SK-N-SH (cell line): ENCODE data around the gene AUTS2. TPM values are rescaled to one million over a fixed set of nuclear protein-coding genes. Genes with fewer than 3 reads are reported as not detected.
A peak's percentile ranks its signal among the peaks of the same experiment; 100 is the strongest.

Source experiments
- CTCF ChIA-PET: fragments of 300-600, 350-600 bp; formaldehyde crosslinking; extraction: SDS; loops from one replicate; lab custom pipeline; 2021; lab: Yijun Ruan, JAX
- POLR2A ChIA-PET: fragments of 350-600 bp; sonication (Branson Sonifier 250); formaldehyde crosslinking; extraction: SDS; loops from one replicate; lab custom pipeline; 2020; ENCODE audit warnings: antibody characterized with exemption, inconsistent platforms; lab: Yijun Ruan, JAX
- DNase-seq: peaks from one replicate; pipeline ENCODE4 v3.0.0; 2012
- H2AFZ ChIP-seq: fragments of 200-600 bp; sonication (generic); 2 replicates; pipeline ENCODE4 v1.8.1; 2016; ENCODE audit warnings: antibody characterized with exemption, mild to moderate bottlenecking, low read depth
- H3F3A ChIP-seq: fragments of 200-600 bp; sonication (generic); replicated peaks from 2 replicates; pipeline ENCODE3; 2016; ENCODE audit warnings: antibody characterized with exemption, mild to moderate bottlenecking; ENCODE audit not compliant: insufficient read depth
- H3K27ac ChIP-seq, 2 experiments: fragments of 200-500 bp in 1 of 2; fragments of 200-600 bp in 1 of 2; sonication (Bioruptor generic) in 1 of 2; sonication (generic), shearing (Covaris generic) in 1 of 2; 2 replicates each; pipeline versions ENCODE4 v1.5.1 to v1.6.1; 2014 to 2016; ENCODE audit warnings: low read depth in 2 of 2, inconsistent platforms in 1 of 2, low read length in 1 of 2, mild to moderate bottlenecking in 1 of 2, mixed read lengths in 1 of 2
- H3K27me3 ChIP-seq: fragments of 200-600 bp; sonication (generic), shearing (Covaris generic); 2 replicates; pipeline ENCODE4 v1.6.1; 2016; ENCODE audit warnings: mixed run types; ENCODE audit not compliant: insufficient read depth
- H3K36me3 ChIP-seq, 2 experiments: fragments of 200-500 bp in 1 of 2; fragments of 200-600 bp in 1 of 2; sonication (Bioruptor generic) in 1 of 2; sonication (generic) in 1 of 2; replicated peaks in 1 of 2; 2 replicates each; pipeline versions ENCODE3 to v1.5.1; 2014 to 2016; ENCODE audit warnings: low read length in 1 of 2, mild to moderate bottlenecking in 1 of 2; ENCODE audit not compliant: insufficient read depth in 2 of 2, control insufficient read depth in 1 of 2
- H3K4me1 ChIP-seq, 2 experiments: fragments of 200-500 bp in 1 of 2; fragments of 200-600 bp in 1 of 2; sonication (Bioruptor generic) in 1 of 2; sonication (generic), shearing (Covaris generic) in 1 of 2; 2 replicates each; pipeline versions ENCODE4 v1.5.1 to v1.6.1; 2014 to 2016; ENCODE audit warnings: low read depth in 1 of 2, low read length in 1 of 2, mixed run types in 1 of 2; ENCODE audit not compliant: insufficient read depth in 2 of 2, control insufficient read depth in 1 of 2
- H3K4me2 ChIP-seq: fragments of 200-600 bp; sonication (generic), shearing (Covaris generic); 2 replicates; pipeline ENCODE4 v1.6.1; 2017; ENCODE audit warnings: mixed run types
- H3K4me3 ChIP-seq, 2 experiments: fragments of 200-500 bp in 1 of 2; fragments of 200-600 bp in 1 of 2; sonication (Bioruptor generic) in 1 of 2; sonication (generic), shearing (Covaris generic) in 1 of 2; 2 replicates each; pipeline versions ENCODE4 v1.5.1 to v1.8.1; 2014 to 2016; ENCODE audit warnings: low read depth in 2 of 2, inconsistent platforms in 1 of 2, low read length in 1 of 2, mild to moderate bottlenecking in 1 of 2, mixed read lengths in 1 of 2, moderate library complexity in 1 of 2
- H3K79me2 ChIP-seq: fragments of 200-600 bp; sonication (generic); 2 replicates; pipeline ENCODE4 v1.8.1; 2017; ENCODE audit warnings: mild to moderate bottlenecking; ENCODE audit not compliant: insufficient read depth
- H3K9ac ChIP-seq: fragments of 200-600 bp; sonication (generic); 2 replicates; pipeline ENCODE4 v1.6.1; 2017; ENCODE audit warnings: mixed run types
- H3K9me2 ChIP-seq: fragments of 200-600 bp; sonication (generic); 2 replicates; pipeline ENCODE4 v1.6.1; 2017; ENCODE audit warnings: mixed run types
- H3K9me3 ChIP-seq: fragments of 200-600 bp; sonication (generic); 2 replicates; pipeline ENCODE4 v1.6.1; 2017; ENCODE audit warnings: mixed run types, mild to moderate bottlenecking, moderate library complexity
- H4K20me1 ChIP-seq: fragments of 200-600 bp; sonication (generic); 2 replicates; pipeline ENCODE4 v1.6.1; 2017; ENCODE audit warnings: mild to moderate bottlenecking, mixed run types; ENCODE audit not compliant: insufficient read depth
- CHD2 ChIP-seq: fragments of 150-350 bp; IDR thresholded peaks from 2 replicates; pipeline ENCODE4 v1.6.1; 2018; ENCODE audit warnings: low read length; ENCODE audit not compliant: partially characterized antibody
- ELF1 ChIP-seq: IDR thresholded peaks from 2 replicates; pipeline ENCODE4 v1.4.0; 2012
- EP300 ChIP-seq, 2 experiments: IDR thresholded peaks; 2 replicates each; pipeline versions ENCODE4 v1.4.0 to v1.6.1; 2012; ENCODE audit warnings: borderline replicate concordance in 1 of 2, low read depth in 1 of 2, low read length in 1 of 2
- FOSL2 ChIP-seq: IDR thresholded peaks from 2 replicates; pipeline ENCODE4 v1.4.0; 2012; ENCODE audit warnings: low read depth, mild to moderate bottlenecking, moderate library complexity, borderline replicate concordance
- FOXJ3 ChIP-seq: sonication (generic); formaldehyde crosslinking; IDR thresholded peaks from 2 replicates; pipeline ENCODE4 v1.5.1; 2020; ENCODE audit warnings: mild to moderate bottlenecking, missing genetic modification reagents
- FOXM1 ChIP-seq: IDR thresholded peaks from 2 replicates; pipeline ENCODE4 v1.4.0; 2012; ENCODE audit warnings: low read depth, mild to moderate bottlenecking
- GABPA ChIP-seq: IDR thresholded peaks from 2 replicates; pipeline ENCODE4 v1.4.0; 2012; ENCODE audit warnings: low read depth, mild to moderate bottlenecking
- GATA2 ChIP-seq: sonication (generic); formaldehyde crosslinking; IDR thresholded peaks from 2 replicates; pipeline ENCODE4 v1.5.0; 2020; ENCODE audit warnings: mild to moderate bottlenecking, missing genetic modification reagents
- MEF2A ChIP-seq: IDR thresholded peaks from 2 replicates; pipeline ENCODE4 v1.4.0; 2012; ENCODE audit warnings: low read depth, borderline replicate concordance
- MXI1 ChIP-seq: IDR thresholded peaks from 2 replicates; pipeline ENCODE4 v1.6.1; 2012; ENCODE audit warnings: mild to moderate bottlenecking, low read depth, low read length, improper control_type of control experiment
- NFIC ChIP-seq: IDR thresholded peaks from 2 replicates; pipeline ENCODE4 v1.4.0; 2012; ENCODE audit warnings: borderline replicate concordance
- NRF1 ChIP-seq: IDR thresholded peaks from 2 replicates; pipeline ENCODE4 v1.6.1; 2012; ENCODE audit warnings: low read depth, mild to moderate bottlenecking, low read length
- POLR2AphosphoS5 ChIP-seq: IDR thresholded peaks from 2 replicates; pipeline ENCODE4 v1.6.1; 2012; ENCODE audit warnings: low read depth, low read length
- RAD21 ChIP-seq: IDR thresholded peaks from 2 replicates; pipeline ENCODE4 v1.6.1; 2012; ENCODE audit warnings: mild to moderate bottlenecking, low read length
- RFX5 ChIP-seq: IDR thresholded peaks from 2 replicates; pipeline ENCODE4 v1.6.1; 2012; ENCODE audit warnings: mild to moderate bottlenecking, improper control_type of control experiment, low read length
- RXRA ChIP-seq: IDR thresholded peaks from 2 replicates; pipeline ENCODE4 v1.4.0; 2012; ENCODE audit warnings: low read depth, mild to moderate bottlenecking, borderline replicate concordance
- SIN3A ChIP-seq: IDR thresholded peaks from 2 replicates; pipeline ENCODE4 v1.6.1; 2012; ENCODE audit warnings: low read depth, mild to moderate bottlenecking, low read length, moderate library complexity, borderline replicate concordance
- SMC3 ChIP-seq: IDR thresholded peaks from 2 replicates; pipeline ENCODE4 v1.6.1; 2012; ENCODE audit warnings: low read depth, low read length, improper control_type of control experiment
- TAF1 ChIP-seq: IDR thresholded peaks from 2 replicates; pipeline ENCODE4 v1.6.1; 2012; ENCODE audit warnings: low read depth, mild to moderate bottlenecking, low read length, moderate library complexity, borderline replicate concordance
- TCF12 ChIP-seq: IDR thresholded peaks from 2 replicates; pipeline ENCODE4 v1.4.0; 2012
- TEAD4 ChIP-seq: IDR thresholded peaks from 2 replicates; pipeline ENCODE4 v1.4.0; 2012; ENCODE audit warnings: mild to moderate bottlenecking, borderline replicate concordance; ENCODE audit not compliant: insufficient read depth
- YY1 ChIP-seq: IDR thresholded peaks from 2 replicates; pipeline ENCODE4 v1.4.0; 2012; ENCODE audit warnings: low read depth, mild to moderate bottlenecking
- WGBS: methylation state at CpG from one replicate; pipeline ENCODE4 v1.1.6; 2017; ENCODE audit warnings: low lambda C conversion rate; 5-methylcytosine and 5-hydroxymethylcytosine counted together
- polyA plus RNA-seq, 3 experiments: library from polyadenylated mRNA; depleted of rRNA; stranded (reverse); fragments of >200 nt; gene quantifications; 2 replicates each; pipeline ENCODE4 v1.2.3, GENCODE V29; 2012
- TF ChIP-seq, protein P1 (sequence below): IDR thresholded peaks from 2 replicates; pipeline ENCODE4 v1.6.1; 2012; ENCODE audit warnings: mild to moderate bottlenecking, low read depth, low read length, moderate library complexity
- TF ChIP-seq, protein P2 (sequence below): IDR thresholded peaks from 2 replicates; pipeline ENCODE4 v1.4.0; 2012; ENCODE audit warnings: low read depth, borderline replicate concordance
- TF ChIP-seq, protein P3 (sequence below): fragments of 150-350 bp; IDR thresholded peaks from 2 replicates; pipeline ENCODE4 v1.6.1; 2017; ENCODE audit warnings: antibody characterized with exemption, low read length, low read depth, borderline replicate concordance
- TF ChIP-seq, protein P4 (sequence below): IDR thresholded peaks from 2 replicates; pipeline ENCODE4; 2012
- TF ChIP-seq, protein P5 (sequence below): fragments of 150-350 bp; IDR thresholded peaks from 2 replicates; pipeline ENCODE4 v1.6.1; 2016; ENCODE audit warnings: mild to moderate bottlenecking, low read depth, low read length

Gene AUTS2
- polyA plus RNA-seq, 1 of the 3 experiments (the other 2 are of a cell fraction): 15.6 TPM

DNA sequence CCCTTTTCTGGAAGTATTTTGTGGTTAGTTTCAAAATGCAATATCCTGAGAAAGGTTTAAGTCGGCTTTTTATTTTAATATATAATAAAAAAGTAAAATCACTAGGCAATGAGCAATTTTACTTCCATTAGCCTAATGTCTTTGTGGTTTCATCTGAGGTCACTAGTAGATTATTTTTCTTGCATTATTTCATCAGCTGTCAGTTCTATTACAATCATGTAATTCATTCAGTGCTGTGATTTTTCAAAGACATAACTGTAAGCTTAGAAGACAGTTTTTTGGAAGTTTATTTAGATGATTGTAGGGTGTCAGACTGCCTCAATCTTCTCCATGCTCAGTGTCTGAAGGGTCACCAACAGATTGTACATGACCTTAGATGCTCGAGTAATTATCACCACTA lies 965.7 kb downstream of the AUTS2 start:
- no peak overlapping the region for H3K9ac ChIP-seq
- no peaks in the 10 kb centered on the region for H3F3A ChIP-seq
- ChIA-PET POLR2A (no interaction called here), CTCF (interaction anchor here (0.8 kb wide), 1 partner anchor 93 kb away, joined by 3 read pairs; no protein-coding TSS in a partner anchor)
- H4K20me1 ChIP-seq: no peaks in the 10 kb centered on the region
- H2AFZ ChIP-seq: no peak overlapping the region
- no peak overlapping the region for H3K4me2 ChIP-seq
- no peaks in the 10 kb centered on the region for H3K27me3 ChIP-seq
- no peaks in the 10 kb centered on the region for H3K9me2 ChIP-seq
- WGBS: 45% methylated on average over 2 of the region's 2 CpGs
- DNase-seq: no peak
- no peaks in the 10 kb centered on the region for H3K79me2 ChIP-seq
- no peaks in the 10 kb centered on the region for H3K36me3 ChIP-seq
- H3K4me3 ChIP-seq: no peak overlapping the region
- no peaks in the 10 kb centered on the region for H3K9me3 ChIP-seq
- peaks cover 0 to 25% of the 10 kb centered on the region in 2 experiments; a peak in 2 of 4 replicates for H3K4me1 ChIP-seq
- H3K27ac ChIP-seq: no peak overlapping the region
- peak; percentile 36; the same call in 1 of the 2 replicates for TF ChIP-seq FOXM1
- no peak for TF ChIP-seq RAD21
- TF ChIP-seq EP300 (IDR thresholded peaks at IDR 0.05; ENCODE audit: borderline replicate concordance in 1 of 2, low read depth in 1 of 2, low read length in 1 of 2): peak in 1 of 2 experiments; percentile 65; a peak in 1 of 4 replicates
- TF ChIP-seq SIN3A: no peak
- TF ChIP-seq GABPA: no peak
- TF ChIP-seq TCF12: peak; percentile 86
- TF ChIP-seq, protein P1, sequence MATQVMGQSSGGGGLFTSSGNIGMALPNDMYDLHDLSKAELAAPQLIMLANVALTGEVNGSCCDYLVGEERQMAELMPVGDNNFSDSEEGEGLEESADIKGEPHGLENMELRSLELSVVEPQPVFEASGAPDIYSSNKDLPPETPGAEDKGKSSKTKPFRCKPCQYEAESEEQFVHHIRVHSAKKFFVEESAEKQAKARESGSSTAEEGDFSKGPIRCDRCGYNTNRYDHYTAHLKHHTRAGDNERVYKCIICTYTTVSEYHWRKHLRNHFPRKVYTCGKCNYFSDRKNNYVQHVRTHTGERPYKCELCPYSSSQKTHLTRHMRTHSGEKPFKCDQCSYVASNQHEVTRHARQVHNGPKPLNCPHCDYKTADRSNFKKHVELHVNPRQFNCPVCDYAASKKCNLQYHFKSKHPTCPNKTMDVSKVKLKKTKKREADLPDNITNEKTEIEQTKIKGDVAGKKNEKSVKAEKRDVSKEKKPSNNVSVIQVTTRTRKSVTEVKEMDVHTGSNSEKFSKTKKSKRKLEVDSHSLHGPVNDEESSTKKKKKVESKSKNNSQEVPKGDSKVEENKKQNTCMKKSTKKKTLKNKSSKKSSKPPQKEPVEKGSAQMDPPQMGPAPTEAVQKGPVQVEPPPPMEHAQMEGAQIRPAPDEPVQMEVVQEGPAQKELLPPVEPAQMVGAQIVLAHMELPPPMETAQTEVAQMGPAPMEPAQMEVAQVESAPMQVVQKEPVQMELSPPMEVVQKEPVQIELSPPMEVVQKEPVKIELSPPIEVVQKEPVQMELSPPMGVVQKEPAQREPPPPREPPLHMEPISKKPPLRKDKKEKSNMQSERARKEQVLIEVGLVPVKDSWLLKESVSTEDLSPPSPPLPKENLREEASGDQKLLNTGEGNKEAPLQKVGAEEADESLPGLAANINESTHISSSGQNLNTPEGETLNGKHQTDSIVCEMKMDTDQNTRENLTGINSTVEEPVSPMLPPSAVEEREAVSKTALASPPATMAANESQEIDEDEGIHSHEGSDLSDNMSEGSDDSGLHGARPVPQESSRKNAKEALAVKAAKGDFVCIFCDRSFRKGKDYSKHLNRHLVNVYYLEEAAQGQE: no peak
- peak; percentile 81; the same call in 1 of the 2 replicates for TF ChIP-seq POLR2AphosphoS5
- no peak for TF ChIP-seq YY1
- no peak for TF ChIP-seq TAF1
- no peak for TF ChIP-seq SMC3
- no peak for TF ChIP-seq GATA2 (CRISPR knock-in tag)
- no peak for TF ChIP-seq RFX5
- TF ChIP-seq CHD2: no peak
- TF ChIP-seq FOXJ3: no peak
- peak; percentile 21; the same call in 1 of the 2 replicates for TF ChIP-seq RXRA
- peak; percentile 10; the same call in 1 of the 2 replicates for TF ChIP-seq NFIC
- no peak for TF ChIP-seq MXI1
- TF ChIP-seq NRF1: no peak
- TF ChIP-seq FOSL2: no peak
- TF ChIP-seq, protein P2, sequence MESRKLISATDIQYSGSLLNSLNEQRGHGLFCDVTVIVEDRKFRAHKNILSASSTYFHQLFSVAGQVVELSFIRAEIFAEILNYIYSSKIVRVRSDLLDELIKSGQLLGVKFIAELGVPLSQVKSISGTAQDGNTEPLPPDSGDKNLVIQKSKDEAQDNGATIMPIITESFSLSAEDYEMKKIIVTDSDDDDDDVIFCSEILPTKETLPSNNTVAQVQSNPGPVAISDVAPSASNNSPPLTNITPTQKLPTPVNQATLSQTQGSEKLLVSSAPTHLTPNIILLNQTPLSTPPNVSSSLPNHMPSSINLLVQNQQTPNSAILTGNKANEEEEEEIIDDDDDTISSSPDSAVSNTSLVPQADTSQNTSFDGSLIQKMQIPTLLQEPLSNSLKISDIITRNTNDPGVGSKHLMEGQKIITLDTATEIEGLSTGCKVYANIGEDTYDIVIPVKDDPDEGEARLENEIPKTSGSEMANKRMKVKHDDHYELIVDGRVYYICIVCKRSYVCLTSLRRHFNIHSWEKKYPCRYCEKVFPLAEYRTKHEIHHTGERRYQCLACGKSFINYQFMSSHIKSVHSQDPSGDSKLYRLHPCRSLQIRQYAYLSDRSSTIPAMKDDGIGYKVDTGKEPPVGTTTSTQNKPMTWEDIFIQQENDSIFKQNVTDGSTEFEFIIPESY: no peak
- TF ChIP-seq, protein P3, sequence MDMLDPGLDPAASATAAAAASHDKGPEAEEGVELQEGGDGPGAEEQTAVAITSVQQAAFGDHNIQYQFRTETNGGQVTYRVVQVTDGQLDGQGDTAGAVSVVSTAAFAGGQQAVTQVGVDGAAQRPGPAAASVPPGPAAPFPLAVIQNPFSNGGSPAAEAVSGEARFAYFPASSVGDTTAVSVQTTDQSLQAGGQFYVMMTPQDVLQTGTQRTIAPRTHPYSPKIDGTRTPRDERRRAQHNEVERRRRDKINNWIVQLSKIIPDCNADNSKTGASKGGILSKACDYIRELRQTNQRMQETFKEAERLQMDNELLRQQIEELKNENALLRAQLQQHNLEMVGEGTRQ: no peak
- TF ChIP-seq TEAD4: no peak
- TF ChIP-seq, protein P4, sequence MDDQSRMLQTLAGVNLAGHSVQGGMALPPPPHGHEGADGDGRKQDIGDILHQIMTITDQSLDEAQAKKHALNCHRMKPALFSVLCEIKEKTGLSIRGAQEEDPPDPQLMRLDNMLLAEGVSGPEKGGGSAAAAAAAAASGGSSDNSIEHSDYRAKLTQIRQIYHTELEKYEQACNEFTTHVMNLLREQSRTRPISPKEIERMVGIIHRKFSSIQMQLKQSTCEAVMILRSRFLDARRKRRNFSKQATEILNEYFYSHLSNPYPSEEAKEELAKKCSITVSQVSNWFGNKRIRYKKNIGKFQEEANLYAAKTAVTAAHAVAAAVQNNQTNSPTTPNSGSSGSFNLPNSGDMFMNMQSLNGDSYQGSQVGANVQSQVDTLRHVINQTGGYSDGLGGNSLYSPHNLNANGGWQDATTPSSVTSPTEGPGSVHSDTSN: peak; percentile 93
- TF ChIP-seq, protein P5, sequence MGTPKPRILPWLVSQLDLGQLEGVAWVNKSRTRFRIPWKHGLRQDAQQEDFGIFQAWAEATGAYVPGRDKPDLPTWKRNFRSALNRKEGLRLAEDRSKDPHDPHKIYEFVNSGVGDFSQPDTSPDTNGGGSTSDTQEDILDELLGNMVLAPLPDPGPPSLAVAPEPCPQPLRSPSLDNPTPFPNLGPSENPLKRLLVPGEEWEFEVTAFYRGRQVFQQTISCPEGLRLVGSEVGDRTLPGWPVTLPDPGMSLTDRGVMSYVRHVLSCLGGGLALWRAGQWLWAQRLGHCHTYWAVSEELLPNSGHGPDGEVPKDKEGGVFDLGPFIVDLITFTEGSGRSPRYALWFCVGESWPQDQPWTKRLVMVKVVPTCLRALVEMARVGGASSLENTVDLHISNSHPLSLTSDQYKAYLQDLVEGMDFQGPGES: no peak
- TF ChIP-seq ELF1: no peak
- 0 out of 2 replicates have a peak, but pooled peaks have one; percentile 24 for TF ChIP-seq MEF2A
